Sigmoid colon (tissue), 4 donors: Measurements from ENCODE around the gene NFX1.

Source experiments
- CTCF ChIP-seq, 4 experiments: fragments of 450-650 bp in 3 of 4; fragments of 200-600 bp in 1 of 4; IDR thresholded peaks; one replicate each; pipeline ENCODE4 v1.5.1; 2016 to 2019; ENCODE audit warnings: antibody characterized with exemption in 4 of 4, mild to moderate bottlenecking in 3 of 4, moderate library complexity in 2 of 4
- EP300 ChIP-seq, 4 donors: sonication (generic); formaldehyde crosslinking; IDR thresholded peaks; one replicate each; pipeline ENCODE4 v1.6.1; 2017; ENCODE audit warnings: antibody characterized with exemption in 4 of 4
- POLR2A ChIP-seq, 2 donors: fragments of 450-650 bp; IDR thresholded peaks; one replicate each; pipeline ENCODE4 v1.6.1; 2016; ENCODE audit warnings: antibody characterized with exemption in 2 of 2, mild to moderate bottlenecking in 2 of 2, moderate library complexity in 2 of 2

DNA sequence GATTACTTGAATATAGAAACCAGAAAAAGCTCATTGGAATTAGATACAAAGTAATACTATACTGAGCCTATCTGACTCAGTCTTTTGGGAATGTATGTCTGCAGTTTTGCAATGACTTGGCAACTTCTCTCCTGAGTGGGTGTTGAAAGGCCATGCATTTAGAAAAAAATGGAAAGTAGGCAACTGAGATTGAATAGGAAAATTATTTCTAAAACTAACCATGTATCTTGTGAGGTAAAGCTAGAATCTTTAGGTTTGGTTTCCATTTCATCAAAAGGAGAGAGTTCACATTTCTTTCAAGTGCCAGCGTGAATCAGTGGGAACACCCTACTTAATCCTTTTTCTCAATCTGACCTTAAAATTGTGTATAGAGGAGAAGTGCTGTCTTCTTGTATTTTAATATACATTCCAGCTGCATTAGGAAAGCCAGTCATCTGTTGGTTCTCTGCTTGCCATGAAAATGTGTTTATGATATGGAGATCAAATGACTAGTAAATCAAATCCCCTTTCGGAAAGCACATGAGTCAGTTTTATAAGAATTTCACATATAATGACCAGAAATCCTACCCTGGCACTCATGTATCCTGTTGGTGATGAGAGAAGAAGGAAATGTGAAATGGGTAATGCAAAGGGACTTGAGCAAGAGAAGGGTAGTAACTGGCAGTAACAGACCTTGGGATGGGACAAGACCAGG, 30.4 kb downstream of the NFX1 start:
- TF ChIP-seq CTCF (IDR thresholded peaks at IDR 0.05) (no peak), EP300 (IDR thresholded peaks at IDR 0.05) (no peak), POLR2A (IDR thresholded peaks at IDR 0.05) (no peak)
